ENCODE data around the gene PACSIN2.

GRCh38 chr22:43042101-43042780, 27.3 kb upstream of the PACSIN2 start:
- TF ChIP-seq TAF1 (IDR thresholded peaks at IDR 0.05; ENCODE audit: borderline replicate concordance, insufficient read depth, low read length): no peak
- no peak for TF ChIP-seq POLR2AphosphoS5 (IDR thresholded peaks at IDR 0.05; ENCODE audit: low read depth, low read length)
- TF ChIP-seq SIN3A (IDR thresholded peaks at IDR 0.05; ENCODE audit: borderline replicate concordance, insufficient read depth, low read length): no peak

Measured in PFSK-1 (cell line).